GM12891 (cell line): ENCODE measurements around the gene DNAI4.

Source experiments
- DNase-seq: peaks from one replicate; pipeline ENCODE4 v3.0.0; 2011; ENCODE audit warnings: low spot score; ENCODE audit not compliant: insufficient read length
- FAIRE-seq: peaks from 2 replicates; lab custom pipeline; 2011; peaks lifted over from hg19 to GRCh38; lab: Jason Lieb, UNC
- PAX5 ChIP-seq: IDR thresholded peaks from 2 replicates; pipeline ENCODE4 v1.6.1; 2011; ENCODE audit warnings: low read length, moderate library complexity, mild to moderate bottlenecking; ENCODE audit not compliant: insufficient read depth, severe bottlenecking
- POLR2A ChIP-seq: IDR thresholded peaks from 2 replicates; pipeline ENCODE4 v1.6.1; 2011; ENCODE audit warnings: low read depth, low read length, control low read depth
- POLR2AphosphoS5 ChIP-seq: IDR thresholded peaks from 2 replicates; pipeline ENCODE4 v1.6.1; 2011; ENCODE audit warnings: low read depth, low read length, control low read depth
- POU2F2 ChIP-seq: IDR thresholded peaks from 2 replicates; pipeline ENCODE4 v1.6.1; 2011; ENCODE audit warnings: low read depth, mild to moderate bottlenecking, control low read depth, low read length, moderate library complexity
- SPI1 ChIP-seq: IDR thresholded peaks from 2 replicates; pipeline ENCODE4 v1.6.1; 2011; ENCODE audit warnings: low read depth, low read length, control low read depth
- TAF1 ChIP-seq: IDR thresholded peaks from 2 replicates; pipeline ENCODE4 v1.6.1; 2011; ENCODE audit warnings: low read depth, low read length, control low read depth

Gene DNAI4

DNA sequence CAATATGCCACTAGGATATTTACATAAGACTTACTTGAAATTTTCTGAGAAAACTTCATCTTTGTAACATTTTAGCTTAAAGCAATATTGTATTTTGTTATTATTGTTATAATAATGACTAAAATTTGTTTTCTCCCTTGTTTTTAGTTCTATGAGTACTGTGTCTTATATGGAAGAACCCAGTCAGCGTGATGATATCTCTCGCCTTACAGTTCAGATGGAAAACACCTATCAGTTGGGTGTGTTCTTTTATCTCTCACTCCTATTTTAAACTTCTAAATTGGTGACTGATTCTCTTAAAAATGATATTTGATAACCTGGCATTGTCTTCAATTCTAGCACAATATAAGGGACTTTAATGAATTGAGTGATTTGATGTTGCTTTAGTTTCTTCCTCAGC, 154.4 kb downstream of the DNAI4 start:
- no peak for FAIRE-seq
- TF ChIP-seq PAX5 (no peak), POLR2A (no peak), SPI1 (no peak), TAF1 (no peak), POLR2AphosphoS5 (no peak), POU2F2 (no peak)
- no peak for DNase-seq

DNA sequence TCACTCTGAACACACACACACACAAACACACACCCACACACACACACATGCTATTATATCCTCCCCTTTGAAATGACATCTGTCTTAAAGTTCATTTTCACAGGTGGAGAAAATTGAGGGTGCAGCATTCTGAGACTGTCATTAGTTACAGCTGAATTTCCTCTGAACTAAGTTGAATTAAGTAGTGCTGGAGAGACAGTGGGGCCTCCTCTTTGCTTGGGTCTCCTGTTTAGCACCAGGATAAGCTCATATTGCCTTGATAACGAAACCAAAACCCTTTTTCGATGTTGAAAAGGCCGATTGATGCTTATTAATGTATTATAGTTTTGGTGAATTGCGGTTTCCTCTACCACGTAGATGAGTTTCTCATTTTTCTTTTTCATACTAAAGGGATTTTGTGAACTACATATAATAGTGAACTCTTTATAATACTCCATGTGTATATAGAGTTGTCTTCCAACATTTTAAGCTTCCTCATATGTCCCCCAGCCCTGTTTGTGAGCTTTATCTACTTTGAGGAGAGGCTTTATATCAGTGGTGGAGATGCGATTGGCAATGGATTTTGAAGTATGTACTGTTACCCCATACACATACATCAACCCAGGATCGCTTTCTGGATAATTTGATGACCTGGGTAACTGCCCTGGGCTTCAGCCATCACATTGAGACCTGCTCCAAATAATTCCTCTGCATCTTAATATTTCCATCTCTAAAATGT, 155.0 kb downstream of the DNAI4 start:
- no peak for TF ChIP-seq POLR2A
- TF ChIP-seq SPI1, result no peak
- TF ChIP-seq POLR2AphosphoS5, result no peak
- FAIRE-seq (no peak), DNase-seq (no peak)

DNA sequence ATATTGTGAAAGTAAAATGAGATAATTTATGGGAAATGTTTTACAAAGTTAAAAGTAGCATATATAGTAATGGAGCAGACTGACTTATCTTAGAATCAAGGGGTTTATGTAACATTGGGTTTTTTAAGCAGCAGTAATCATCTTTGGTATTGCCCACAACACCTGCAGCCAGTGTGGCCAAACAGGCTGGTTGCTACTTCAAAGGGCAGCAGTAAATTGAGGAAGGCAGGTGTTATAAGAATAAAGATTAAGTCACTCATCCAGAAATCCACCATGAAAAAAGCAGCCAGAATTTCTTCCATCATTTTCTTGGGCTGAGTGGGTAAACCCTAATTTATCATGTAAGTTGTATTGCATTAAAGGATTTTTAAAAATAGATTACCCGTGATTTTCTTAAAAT, 155.7 kb downstream of the DNAI4 start:
- TF ChIP-seq POLR2A (no peak), SPI1 (no peak), PAX5 (no peak), TAF1 (no peak), POU2F2 (no peak), POLR2AphosphoS5 (no peak)
- FAIRE-seq (no peak), DNase-seq (no peak)

DNA sequence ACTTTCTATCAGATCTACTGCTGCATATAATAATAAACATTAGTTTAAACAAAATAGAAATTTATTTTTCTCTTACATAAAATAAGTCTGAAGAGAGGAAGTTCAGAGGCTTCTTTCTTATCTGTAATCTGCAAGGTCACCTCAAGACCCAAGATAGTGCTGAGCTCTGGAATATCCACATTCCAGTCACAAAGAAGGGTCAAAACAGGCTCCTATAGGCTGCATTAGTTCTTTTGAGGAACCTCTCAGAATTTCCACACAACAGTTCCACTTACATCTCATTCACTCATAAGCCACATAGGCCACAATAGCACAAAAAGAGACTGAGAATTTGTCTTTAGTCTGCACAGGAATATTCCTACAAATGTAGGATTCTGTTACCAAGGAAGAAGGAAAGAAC, 157.0 kb downstream of the DNAI4 start:
- FAIRE-seq (no peak), DNase-seq (no peak)
- TF ChIP-seq TAF1 (no peak), SPI1 (no peak), POLR2A (no peak), PAX5 (no peak), POLR2AphosphoS5 (no peak), POU2F2 (no peak)

DNA sequence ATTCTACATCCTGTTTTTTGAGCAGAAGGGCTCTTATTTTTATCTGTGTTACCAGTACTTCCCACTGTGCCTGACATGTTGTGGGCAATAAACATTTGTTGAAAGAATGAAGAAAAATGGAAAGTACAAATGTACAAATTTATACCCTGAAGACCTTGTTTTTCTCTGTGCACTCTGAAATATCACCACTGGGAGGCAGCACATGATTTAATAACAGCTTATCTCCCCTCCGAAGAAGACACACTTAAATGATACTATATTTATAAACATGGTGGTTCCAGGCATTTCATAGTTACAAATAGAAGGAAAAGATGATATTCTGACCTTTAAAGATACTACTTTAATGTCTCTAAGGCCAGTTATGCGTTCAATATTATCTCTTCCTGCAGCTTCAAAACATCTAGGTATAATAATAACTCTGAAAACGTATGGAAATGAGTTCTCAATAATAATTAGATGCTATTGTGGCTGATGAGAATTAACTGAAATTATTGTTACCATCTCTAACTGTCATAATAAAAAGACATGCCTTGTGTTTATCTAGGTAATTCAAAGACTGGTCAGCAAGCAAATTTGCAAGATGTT, 159.6 kb downstream of the DNAI4 start:
- peak; percentile 76 for FAIRE-seq
- no peak for DNase-seq
- TF ChIP-seq POLR2A, result no peak
- TF ChIP-seq TAF1, result no peak
- no peak for TF ChIP-seq POLR2AphosphoS5
- TF ChIP-seq PAX5, result no peak
- TF ChIP-seq POU2F2, result no peak
- no peak for TF ChIP-seq SPI1
